MM.1S (cell line): Measurements from ENCODE around the gene KCND2.

Experiments
- CTCF ChIP-seq: fragments of 300-600 bp; sonication (generic); IDR thresholded peaks from 2 replicates; pipeline ENCODE4 v1.5.1; 2016; ENCODE audit warnings: antibody characterized with exemption, low read length, mixed read lengths
- EZH2 ChIP-seq: fragments of 300-600 bp; sonication (generic); optimal IDR thresholded peaks from 2 replicates; pipeline ENCODE3; 2017; ENCODE audit warnings: low read depth, mild to moderate bottlenecking, antibody characterized with exemption, low read length, mixed read lengths

- TF ChIP-seq CTCF (no peak), EZH2 (no peak)
These were observed 408.0 kb downstream of the KCND2 start for GRCh38 chr7:120680985-120681384.
